CD4-positive, alpha-beta T cell (primary cell): ENCODE results near the gene NUF2. TPM values are rescaled to one million over a fixed set of nuclear protein-coding genes. Genes with fewer than 3 reads are reported as not detected.

ENCODE experiments used
- ATAC-seq: fragments of 200-7000 bp; cut with Tn5 transposase; one replicate; pipeline ENCODE4 v1.10.0; 2022; ENCODE audit warnings: mild to moderate bottlenecking; ENCODE audit not compliant: poor library complexity
- CTCF ChIA-PET: fragments of 350-600 bp; sonication (Branson Sonifier 250); formaldehyde crosslinking; loops from one replicate; lab custom pipeline; 2021; ENCODE audit warnings: antibody characterized with exemption, inconsistent platforms; lab: Charles Lee
- POLR2A ChIA-PET: fragments of 350-600 bp; sonication (Branson Sonifier 250); formaldehyde crosslinking; loops from one replicate; lab custom pipeline; 2021; ENCODE audit warnings: antibody characterized with exemption, inconsistent platforms; lab: Charles Lee
- DNase-seq, 14 experiments: peaks; one replicate each; pipeline ENCODE4 v3.0.0-alpha.2; 2013 to 2020; ENCODE audit warnings: mixed read lengths in 2 of 14
- H3K27ac ChIP-seq, 2 donors: one replicate each; pipeline versions ENCODE4 v1.5.1 to v1.7.0; 2013; ENCODE audit warnings: low read length in 2 of 2, low read depth in 1 of 2, mild to moderate bottlenecking in 1 of 2
- H3K27me3 ChIP-seq, 2 experiments: 1 replicate in 1 of 2; 2 replicates in 1 of 2; pipeline versions ENCODE4 v1.6.1 to v1.7.0; 2013; ENCODE audit warnings: low read length in 2 of 2, control low read depth in 1 of 2, mild to moderate bottlenecking in 1 of 2, moderate library complexity in 1 of 2; ENCODE audit not compliant: insufficient read depth in 2 of 2, control insufficient read depth in 1 of 2
- H3K36me3 ChIP-seq: one replicate; pipeline ENCODE4 v1.6.1; 2013; ENCODE audit warnings: low read length, control low read depth; ENCODE audit not compliant: insufficient read depth
- H3K4me1 ChIP-seq: one replicate; pipeline ENCODE4 v1.6.1; 2013; ENCODE audit warnings: low read length, control low read depth; ENCODE audit not compliant: insufficient read depth
- H3K4me3 ChIP-seq: one replicate; pipeline ENCODE4 v1.5.1; 2013; ENCODE audit warnings: mild to moderate bottlenecking, low read length, moderate library complexity
- H3K9me3 ChIP-seq, 2 experiments: 1 replicate in 1 of 2; 2 replicates in 1 of 2; pipeline versions ENCODE4 v1.6.1 to v1.7.0; 2013; ENCODE audit warnings: low read length in 2 of 2, mild to moderate bottlenecking in 2 of 2, control low read depth in 1 of 2, moderate library complexity in 1 of 2; ENCODE audit not compliant: control insufficient read depth in 1 of 2, insufficient read depth in 1 of 2
- H3K27ac Mint-ChIP-seq: one replicate; pipeline ENCODE4 v1.8.0; 2020; ENCODE audit warnings: mixed read lengths
- H3K27me3 Mint-ChIP-seq: one replicate; pipeline ENCODE4 v1.8.0; 2021; ENCODE audit warnings: mixed read lengths
- H3K36me3 Mint-ChIP-seq: one replicate; pipeline ENCODE4 v1.8.0; 2021; ENCODE audit warnings: low read depth, mixed read lengths
- H3K4me1 Mint-ChIP-seq: one replicate; pipeline ENCODE4 v1.8.0; 2021; ENCODE audit warnings: low read depth, mixed read lengths
- H3K4me3 Mint-ChIP-seq: one replicate; pipeline ENCODE4 v1.8.0; 2020; ENCODE audit warnings: mild to moderate bottlenecking, mixed read lengths
- H3K9me3 Mint-ChIP-seq: one replicate; pipeline ENCODE4 v1.8.0; 2020; ENCODE audit warnings: mixed read lengths
- CTCF ChIP-seq: fragments of 200-600 bp; IDR thresholded peaks from one replicate; pipeline ENCODE4 v1.8.0; 2022; ENCODE audit warnings: antibody characterized with exemption, mild to moderate bottlenecking
- intact Hi-C, 2 experiments: fragments of 100-400 bp; cut with DNase I in 1 of 2; cut with micrococcal nuclease in 1 of 2; formaldehyde crosslinking; loops; one replicate each; pipeline versions ENCODE4 v1.15.1 to v1.9.0; 2023 to 2025; cut with DNase I, micrococcal nuclease
- total RNA-seq, 174 experiments: library from RNA in 2 of 174; stranded (reverse) in 2 of 174; gene quantifications; one replicate each; pipeline ENCODE4 v1.2.3 and lab custom pipeline; 2021 to 2026

The NUF2 gene
- total RNA-seq, 2 experiments from 2014 or later, result 1.8 TPM

- intact Hi-C loops, result no loop called here
- H3K27ac Mint-ChIP-seq, result no peak overlapping the region
- no peaks in the 10 kb centered on the region for H3K9me3 Mint-ChIP-seq
- peaks cover 0 to 6% of the 10 kb centered on the region in 2 experiments for H3K27me3 ChIP-seq
- H3K4me1 ChIP-seq, result no peaks in the 10 kb centered on the region
- no peaks in the 10 kb centered on the region for H3K9me3 ChIP-seq
- no peak overlapping the region for H3K4me3 ChIP-seq
- ChIA-PET POLR2A (no interaction called here), CTCF (no interaction called here)
- H3K36me3 Mint-ChIP-seq, result no peaks in the 10 kb centered on the region
- ATAC-seq (no peak), DNase-seq (no peak)
- peaks cover 53% of the 10 kb centered on the region for H3K27me3 Mint-ChIP-seq
- H3K4me1 Mint-ChIP-seq, result no peaks in the 10 kb centered on the region
- no peak overlapping the region for H3K4me3 Mint-ChIP-seq
- no peaks in the 10 kb centered on the region for H3K36me3 ChIP-seq
- H3K27ac ChIP-seq, result no peak overlapping the region
- no peak for TF ChIP-seq CTCF
Observed at GRCh38 chr1:163388970-163389369, 67.2 kb downstream of the NUF2 start.

GRCh38 chr1:163395790-163396189 is 74.0 kb downstream of the NUF2 start:
- DNase-seq (no peak), ATAC-seq (no peak)
- H3K9me3 ChIP-seq, result no peaks in the 10 kb centered on the region
- H3K27ac ChIP-seq, result no peak overlapping the region
- Mint-ChIP-seq H3K36me3 (no peaks in the 10 kb centered on the region), H3K4me3 (no peak overlapping the region), H3K27ac (no peak overlapping the region), H3K4me1 (no peaks in the 10 kb centered on the region), H3K27me3 (peaks cover 48% of the 10 kb centered on the region), H3K9me3 (no peaks in the 10 kb centered on the region)
- H3K4me1 ChIP-seq, result no peaks in the 10 kb centered on the region
- intact Hi-C loops, result no loop called here
- H3K4me3 ChIP-seq, result no peak overlapping the region
- no peaks in the 10 kb centered on the region for H3K36me3 ChIP-seq
- ChIA-PET CTCF (no interaction called here), POLR2A (no interaction called here)
- no peak for TF ChIP-seq CTCF
- peaks cover 6 to 13% of the 10 kb centered on the region in 2 experiments for H3K27me3 ChIP-seq

GRCh38 chr1:163397451-163398200 is 75.9 kb downstream of the NUF2 start:
- H3K27ac ChIP-seq, result no peak overlapping the region
- H3K4me1 ChIP-seq, result no peaks in the 10 kb centered on the region
- no peak overlapping the region for H3K4me3 ChIP-seq
- ChIA-PET CTCF (no interaction called here), POLR2A (no interaction called here)
- Mint-ChIP-seq H3K36me3 (no peaks in the 10 kb centered on the region), H3K9me3 (no peaks in the 10 kb centered on the region), H3K4me1 (no peaks in the 10 kb centered on the region), H3K4me3 (no peak overlapping the region), H3K27ac (no peak overlapping the region), H3K27me3 (peaks cover 41% of the 10 kb centered on the region)
- no peaks in the 10 kb centered on the region for H3K9me3 ChIP-seq
- peaks cover 6 to 13% of the 10 kb centered on the region in 2 experiments for H3K27me3 ChIP-seq
- H3K36me3 ChIP-seq, result no peaks in the 10 kb centered on the region
- intact Hi-C loops, result no loop called here
- TF ChIP-seq CTCF, result no peak
- DNase-seq (no peak), ATAC-seq (no peak)
